Myocyte (in vitro differentiated cells): ENCODE data around the gene CDH18. TPM values are rescaled to one million over a fixed set of nuclear protein-coding genes. Genes with fewer than 3 reads are reported as not detected.
A peak's percentile ranks its signal among the peaks of the same experiment; 100 is the strongest.

Source experiments
- DNase-seq: peaks from one replicate; pipeline ENCODE4 v3.0.0-alpha.2; 2012; ENCODE audit warnings: low read depth
- total RNA-seq: library from RNA; depleted of rRNA; stranded (reverse); fragments of >200 nt; gene quantifications from 2 replicates; pipeline ENCODE4 v1.2.3, GENCODE V29; 2014

CDH18 gene
- total RNA-seq, 1 donor from 2014 or later, result 0.11 TPM

DNA sequence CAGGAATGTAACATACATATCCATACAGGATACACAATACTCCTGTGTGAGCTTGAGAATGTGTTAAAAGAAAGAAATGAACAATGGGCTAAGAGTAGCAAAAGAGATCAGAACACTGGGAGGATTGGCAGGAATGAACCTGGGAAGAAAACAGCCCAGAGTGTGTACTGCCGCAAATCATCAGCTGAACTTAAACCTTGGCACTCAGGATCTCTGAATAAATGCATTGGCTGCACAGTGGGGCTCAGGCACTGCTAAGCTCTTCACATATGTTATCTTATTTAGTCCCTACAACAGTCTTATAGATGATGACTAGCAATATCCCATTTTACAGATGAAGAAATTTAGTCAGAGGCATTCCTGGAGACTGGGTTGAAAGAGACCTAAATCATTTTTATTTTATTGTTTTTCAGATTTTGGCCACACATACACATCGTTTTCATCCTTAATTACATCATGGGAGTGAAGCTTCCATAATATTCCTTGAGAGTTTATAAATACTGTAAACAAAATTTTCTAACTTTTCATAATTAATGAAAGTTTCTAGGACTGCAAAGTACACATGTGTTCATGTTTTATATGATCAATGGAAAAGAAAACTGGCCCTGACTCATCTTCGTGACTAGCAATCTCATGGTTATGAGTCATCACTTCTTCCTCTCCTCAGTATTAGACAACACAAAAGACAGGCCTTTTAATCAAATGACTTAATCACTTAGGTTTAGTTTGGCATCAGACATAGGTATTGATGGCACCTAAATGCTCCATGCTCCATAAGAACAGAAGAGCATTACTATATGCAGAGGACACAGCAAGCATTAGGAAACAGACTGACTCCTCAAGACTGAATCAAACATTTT is 59.2 kb downstream of the CDH18 start:
- peak; percentile 57 for DNase-seq

- no peak for DNase-seq
These were observed 60.1 kb downstream of the CDH18 start for GRCh38 chr5:19927919-19928318.

DNA sequence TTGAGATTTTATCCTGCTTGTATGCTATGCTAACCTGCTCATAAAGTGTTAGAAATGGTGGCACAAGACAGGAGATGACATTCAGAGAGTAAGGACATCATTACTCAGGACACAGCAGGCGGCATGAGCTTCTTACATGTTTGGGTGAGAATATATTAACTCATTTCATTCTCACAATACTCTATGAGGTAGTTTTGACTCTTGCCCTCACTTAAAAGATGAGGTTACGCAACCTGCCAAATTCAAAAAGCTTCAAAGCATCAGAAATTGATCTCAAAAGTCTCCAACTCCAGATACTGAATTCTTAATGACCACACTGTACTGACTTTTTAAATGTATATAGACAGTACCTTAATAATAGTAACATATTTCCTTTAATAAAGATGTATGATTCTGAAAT is 60.8 kb downstream of the CDH18 start:
- DNase-seq, result no peak

GRCh38 chr5:19923742-19924141 is 64.3 kb downstream of the CDH18 start:
- DNase-seq, result no peak

- peak; percentile 29 for DNase-seq
These were observed 67.2 kb downstream of the CDH18 start for GRCh38 chr5:19920761-19921160.

- DNase-seq, result no peak
These were observed 69.2 kb downstream of the CDH18 start for GRCh38 chr5:19918780-19919179.

GRCh38 chr5:19917588-19918122 is 70.3 kb downstream of the CDH18 start:
- DNase-seq, result no peak

DNA sequence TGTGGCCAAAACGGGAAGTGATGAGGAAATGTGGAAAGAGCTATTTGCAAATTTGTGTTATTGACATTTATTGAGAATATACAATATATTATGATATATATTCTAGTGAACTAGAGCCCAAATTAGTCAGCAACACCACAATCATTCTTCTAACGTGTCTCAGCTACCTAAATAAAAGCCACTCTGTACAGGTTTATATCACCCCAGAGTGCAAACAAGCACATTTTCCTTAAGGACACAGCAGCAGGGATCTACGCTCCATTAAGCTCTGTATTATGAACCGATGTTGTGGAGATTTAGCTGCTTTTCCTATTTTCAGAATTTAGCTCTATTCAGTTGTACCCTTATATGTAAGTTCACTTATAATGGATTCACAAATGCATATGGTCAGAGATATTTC is 77.9 kb downstream of the CDH18 start:
- no peak for DNase-seq

GRCh38 chr5:19904766-19905165 is 83.2 kb downstream of the CDH18 start:
- no peak for DNase-seq

GRCh38 chr5:19903611-19904010 is 84.4 kb downstream of the CDH18 start:
- no peak for DNase-seq

- peak; percentile 3 for DNase-seq
These were observed 85.6 kb downstream of the CDH18 start for GRCh38 chr5:19902316-19902934.

DNA sequence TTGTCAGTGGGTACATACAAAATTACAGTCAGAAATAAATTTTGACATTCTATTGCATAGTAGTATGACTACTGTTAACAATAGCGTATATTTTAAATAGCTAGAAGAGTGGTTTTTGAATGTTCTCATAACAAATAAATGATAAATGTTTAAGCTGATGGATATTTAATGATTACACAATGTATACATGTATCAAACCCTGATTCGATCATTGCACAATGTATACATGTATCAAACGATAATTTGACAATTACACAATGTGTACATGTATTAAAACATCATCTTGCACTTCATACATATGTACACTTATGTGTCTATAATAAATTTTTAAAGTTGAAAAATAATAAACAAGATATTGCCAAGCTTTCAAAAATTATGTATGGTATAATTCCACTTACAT is 87.7 kb downstream of the CDH18 start:
- no peak for DNase-seq

DNA sequence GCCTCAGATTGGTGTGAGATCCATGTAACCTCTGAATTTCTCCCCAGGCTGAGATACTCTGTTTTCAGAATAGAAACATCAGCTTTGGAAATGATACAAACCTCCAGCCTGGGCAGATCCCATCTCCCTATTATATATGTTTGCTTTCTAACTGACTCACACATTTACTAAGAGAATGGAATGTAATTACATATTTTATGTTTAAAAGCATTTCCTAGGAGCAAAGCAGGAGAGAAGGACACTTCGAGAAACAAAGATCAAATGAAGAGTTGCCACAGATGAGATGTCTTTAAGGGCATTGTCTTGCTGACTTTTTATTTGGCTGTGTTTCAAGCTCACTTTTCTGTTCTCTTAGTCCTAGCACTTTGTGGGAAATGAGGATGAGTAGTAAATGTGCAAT is 96.3 kb downstream of the CDH18 start:
- DNase-seq, result peak; percentile 8

DNA sequence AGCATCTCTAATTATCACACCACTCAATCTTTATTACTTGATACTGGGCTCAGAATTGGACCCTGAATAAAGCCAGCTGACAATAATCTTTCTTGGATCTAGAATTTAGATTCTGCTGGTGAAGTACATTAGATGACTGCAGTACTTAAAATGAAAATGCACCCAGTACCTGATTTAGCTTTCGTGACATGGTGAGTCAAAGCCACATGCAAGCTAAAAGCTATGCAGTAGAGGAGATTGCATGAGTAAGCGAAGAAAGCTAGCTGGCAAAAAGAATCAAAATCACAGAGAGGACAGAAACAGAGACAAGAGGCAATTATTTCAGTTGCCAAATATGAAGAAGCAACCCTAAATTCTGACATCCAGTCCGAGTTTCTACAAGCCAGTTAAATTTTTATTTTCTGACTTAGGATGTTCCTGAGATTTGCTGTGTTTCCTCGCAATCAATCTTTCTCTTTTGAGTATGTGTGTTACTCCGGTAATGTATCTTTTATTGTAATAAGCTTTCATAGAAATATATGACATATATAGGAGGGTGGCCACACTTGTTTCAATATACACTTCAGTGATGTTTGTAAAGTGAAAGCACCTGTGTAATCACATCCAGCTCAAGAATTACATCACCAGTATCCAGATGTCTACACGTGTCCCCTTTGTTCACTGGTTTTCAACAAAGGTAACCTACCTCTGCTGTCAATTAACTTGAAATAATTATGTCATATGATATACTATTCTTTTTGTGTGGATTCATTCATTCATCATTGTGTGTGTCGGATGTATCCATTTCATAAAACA is 101.7 kb downstream of the CDH18 start:
- peak; percentile 52 for DNase-seq

DNA sequence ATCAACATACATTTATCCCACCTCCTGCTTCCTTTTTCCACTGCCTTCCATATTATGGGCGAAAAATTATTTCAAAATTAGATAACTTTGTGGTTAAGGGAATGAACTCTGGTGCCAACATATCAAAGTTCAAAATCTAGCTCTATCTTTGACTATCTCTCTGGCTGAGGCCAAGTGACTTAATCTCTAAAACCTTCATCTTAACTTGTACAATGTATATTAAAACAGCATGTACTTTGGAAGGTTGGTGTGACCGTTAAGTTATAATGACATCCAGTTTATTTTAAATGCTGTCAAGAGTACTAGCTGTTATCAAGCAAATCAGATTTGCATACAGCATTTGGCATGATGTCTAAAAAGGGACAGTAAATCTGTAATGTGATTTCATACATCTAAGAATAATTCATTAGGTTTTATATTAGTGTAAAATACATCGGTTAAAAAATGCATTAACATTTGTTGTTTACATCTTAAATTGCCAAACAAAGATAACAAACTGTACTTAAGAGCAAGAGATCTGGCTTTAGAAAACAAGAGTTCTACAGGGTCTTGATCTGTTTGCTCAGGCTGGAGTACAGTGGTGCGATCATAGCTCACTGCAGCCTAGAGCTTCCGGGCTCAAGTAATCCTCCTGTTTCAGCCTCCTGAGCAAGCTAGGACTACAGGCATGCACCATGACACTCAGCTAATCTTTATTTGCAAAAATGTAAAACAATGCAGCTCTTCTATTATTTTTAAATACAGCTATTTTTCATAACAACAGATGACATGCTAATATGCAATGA is 102.8 kb downstream of the CDH18 start:
- DNase-seq, result no peak

DNA sequence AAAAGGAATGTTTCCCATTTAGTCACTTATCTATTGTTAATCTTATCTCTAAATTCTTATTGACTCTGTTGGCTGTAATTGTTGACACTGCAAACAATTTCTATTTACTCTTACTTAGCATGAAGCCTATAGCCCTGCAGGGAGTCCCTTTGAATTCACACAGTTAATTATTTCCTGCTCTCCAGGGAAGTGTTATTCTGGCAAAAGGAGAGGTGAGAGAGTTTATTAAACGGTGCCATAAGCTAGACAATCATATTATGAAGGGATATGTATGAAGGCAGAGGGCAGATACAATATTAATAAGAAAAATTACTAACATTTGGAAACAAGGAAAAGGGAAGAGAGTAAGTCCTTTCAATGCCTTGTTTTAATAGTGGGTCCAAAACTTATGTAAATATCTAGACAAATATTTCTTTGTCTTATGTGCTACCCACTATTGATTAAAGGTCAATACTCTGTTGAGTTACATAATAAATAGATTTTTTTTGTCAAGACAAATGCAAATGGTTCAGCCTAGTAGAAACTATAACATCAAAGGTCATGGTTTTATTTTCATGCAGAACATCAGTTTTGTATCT is 107.1 kb downstream of the CDH18 start:
- no peak for DNase-seq

- no peak for DNase-seq
These were observed 107.5 kb downstream of the CDH18 start for GRCh38 chr5:19880458-19880857.

- no peak for DNase-seq
These were observed 113.2 kb downstream of the CDH18 start for GRCh38 chr5:19874811-19875210.

- no peak for DNase-seq
These were observed 121.9 kb downstream of the CDH18 start for GRCh38 chr5:19866090-19866450.

DNA sequence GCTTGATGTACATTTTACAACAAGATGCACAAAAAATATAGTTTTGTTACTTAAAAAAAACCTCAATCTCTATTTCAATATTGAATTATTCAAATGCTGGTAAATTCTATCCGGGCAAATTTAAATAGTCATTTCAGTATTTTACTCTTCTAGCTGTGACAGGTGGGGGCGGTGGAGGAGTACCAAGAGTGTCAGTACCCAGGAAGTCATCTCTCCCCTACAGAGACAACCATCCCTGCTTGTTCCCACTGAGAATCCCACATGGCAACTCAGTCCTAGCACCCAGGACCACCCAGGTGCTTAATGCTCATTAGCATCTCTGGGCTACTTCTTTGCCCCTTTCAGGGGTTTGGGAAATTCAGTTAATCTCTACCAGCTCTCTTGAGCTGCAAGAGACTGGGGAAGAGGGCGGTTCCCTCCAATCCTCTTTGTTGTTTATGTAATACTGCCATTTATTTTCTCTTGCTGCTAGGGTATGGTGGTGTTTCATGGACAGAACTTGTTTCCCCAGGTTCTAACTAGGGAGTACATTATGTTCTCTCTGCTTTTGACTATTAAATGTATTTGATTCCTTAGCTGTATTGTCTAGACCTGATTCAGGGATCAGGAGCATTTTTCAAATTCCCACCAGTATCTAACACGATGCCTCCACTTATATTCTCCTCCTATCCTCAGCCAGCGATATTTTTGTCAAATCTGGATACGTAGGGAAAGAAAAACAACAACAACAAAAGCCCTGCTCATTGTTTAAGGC is 122.5 kb downstream of the CDH18 start:
- no peak for DNase-seq
